Tibial artery (tissue), 4 donors: ENCODE data around the gene APEH.
A peak's percentile ranks its signal among the peaks of the same experiment; 100 is the strongest.

ENCODE experiments used
- DNase-seq, 2 donors: peaks; one replicate each; pipeline ENCODE4 v3.0.0-alpha.2; 2019
- H3K27ac ChIP-seq, 2 donors: fragments of 200-600 bp; sonication (generic) in 1 of 2; 1 replicate in 1 of 2; 2 replicates in 1 of 2; pipeline ENCODE4 v1.5.1; 2018 to 2019; ENCODE audit warnings: mild to moderate bottlenecking in 1 of 2
- H3K27me3 ChIP-seq, 2 donors: fragments of 200-600 bp; sonication (generic) in 1 of 2; one replicate each; pipeline versions ENCODE4 v1.5.1 to v1.6.0; 2016 to 2019
- H3K36me3 ChIP-seq, 3 donors: fragments of 200-600 bp; sonication (generic) in 2 of 3; one replicate each; pipeline ENCODE4 v1.5.1; 2016 to 2019; ENCODE audit warnings: mild to moderate bottlenecking in 2 of 3
- H3K4me1 ChIP-seq, 4 donors: fragments of 200-600 bp; sonication (generic) in 2 of 4; 1 replicate in 3 of 4; 2 replicates in 1 of 4; pipeline ENCODE4 v1.5.1; 2016 to 2019
- H3K4me3 ChIP-seq, 2 donors: fragments of 200-600 bp; sonication (generic) in 1 of 2; 1 replicate in 1 of 2; 2 replicates in 1 of 2; pipeline ENCODE4 v1.5.1; 2018 to 2019; ENCODE audit warnings: mild to moderate bottlenecking in 2 of 2
- H3K9me3 ChIP-seq, 3 donors: fragments of 200-600 bp; sonication (generic) in 1 of 3; one replicate each; pipeline ENCODE4 v1.5.1; 2016 to 2019
- CTCF ChIP-seq, 2 experiments: fragments of 200-600 bp in 1 of 2; fragments of 450-650 bp in 1 of 2; IDR thresholded peaks; one replicate each; pipeline ENCODE4 v1.5.1; 2017 to 2019; ENCODE audit warnings: antibody characterized with exemption in 2 of 2, mild to moderate bottlenecking in 1 of 2, moderate library complexity in 1 of 2
- intact Hi-C: fragments of 100-400 bp; cut with DNase I; formaldehyde crosslinking; loops from one replicate; pipeline ENCODE4 v1.15.0; 2023; ENCODE audit warnings: low total_unique reads

APEH gene

GRCh38 chr3:49721896-49722781, 48.0 kb downstream of the APEH start:
- H3K36me3 ChIP-seq = peaks cover 10 to 45% (median 36%) of the 10 kb centered on the region in 3 donors
- intact Hi-C loops = loop anchor here (10.0 kb wide), 1 partner anchor 63 kb away; the partner anchor contains the start of gene IP6K1
- peak overlapping the region in 1 of 2 donors; percentile 97 for H3K4me3 ChIP-seq
- no peaks in the 10 kb centered on the region for H3K27me3 ChIP-seq
- DNase-seq = peak in 1 of 2 donors; percentile 64
- TF ChIP-seq CTCF (IDR thresholded peaks at IDR 0.05) = no peak
- peaks cover 0 to 45% (median 37%) of the 10 kb centered on the region in 4 donors for H3K4me1 ChIP-seq
- H3K9me3 ChIP-seq = no peaks in the 10 kb centered on the region
- peak overlapping the region; percentile 91 to 95 for H3K27ac ChIP-seq

GRCh38 chr3:49722896-49723295, 48.7 kb downstream of the APEH start:
- TF ChIP-seq CTCF (IDR thresholded peaks at IDR 0.05) = no peak
- H3K4me1 ChIP-seq = peaks cover 0 to 45% (median 37%) of the 10 kb centered on the region in 4 donors
- DNase-seq = peak in 1 of 2 donors; percentile 65
- no peaks in the 10 kb centered on the region for H3K9me3 ChIP-seq
- intact Hi-C loops = loop anchor here (10.0 kb wide), 1 partner anchor 62 kb away; the partner anchor contains the start of gene IP6K1
- H3K4me3 ChIP-seq = peak overlapping the region; percentile 91 to 97
- no peaks in the 10 kb centered on the region for H3K27me3 ChIP-seq
- H3K27ac ChIP-seq = peak overlapping the region; percentile 91 to 95
- H3K36me3 ChIP-seq = peaks cover 18 to 52% (median 43%) of the 10 kb centered on the region in 3 donors

- H3K36me3 ChIP-seq = peaks cover 19 to 56% (median 47%) of the 10 kb centered on the region in 3 donors
- H3K4me1 ChIP-seq = peaks cover 0 to 43% (median 37%) of the 10 kb centered on the region in 4 donors
- H3K9me3 ChIP-seq = no peaks in the 10 kb centered on the region
- DNase-seq = peak; percentile 55 to 78
- intact Hi-C loops = loop anchor here (10.0 kb wide), 1 partner anchor 62 kb away; the partner anchor contains the start of gene IP6K1
- H3K4me3 ChIP-seq = peak overlapping the region; percentile 91 to 97
- no peaks in the 10 kb centered on the region for H3K27me3 ChIP-seq
- peak overlapping the region; percentile 91 to 95 for H3K27ac ChIP-seq
- TF ChIP-seq CTCF (IDR thresholded peaks at IDR 0.05) = no peak
Observed at GRCh38 chr3:49723296-49723627, 49.1 kb downstream of the APEH start.

- peaks cover 0 to 37% (median 32%) of the 10 kb centered on the region in 4 donors for H3K4me1 ChIP-seq
- peak within 1 kb of the TSS; percentile 91 to 95 for H3K27ac ChIP-seq
- no peak for TF ChIP-seq CTCF (IDR thresholded peaks at IDR 0.05)
- intact Hi-C loops = loop anchor here (10.0 kb wide), 1 partner anchor 61 kb away; the partner anchor contains the start of gene IP6K1
- H3K36me3 ChIP-seq = peaks cover 19 to 61% (median 50%) of the 10 kb centered on the region in 3 donors
- H3K9me3 ChIP-seq = no peaks in the 10 kb centered on the region
- peak within 1 kb of the TSS; percentile 91 to 97 for H3K4me3 ChIP-seq
- no peaks in the 10 kb centered on the region for H3K27me3 ChIP-seq
- DNase-seq = peak; percentile 96 to 99
Observed at GRCh38 chr3:49723628-49724551, 49.7 kb downstream of the APEH start, which contains the start of gene GMPPB. Gene GMPPB (minus strand): TSS chr3:49723951. CDS start chr3:49723726, 225 bp downstream.

- Histone ChIP-seq H3K36me3 (peaks cover 19 to 68% (median 51%) of the 10 kb centered on the region in 3 donors), H3K27me3 (no peaks in the 10 kb centered on the region), H3K27ac (peak overlapping the region; percentile 91 to 95), H3K9me3 (no peaks in the 10 kb centered on the region), H3K4me1 (peaks cover 0 to 32% (median 26%) of the 10 kb centered on the region in 4 donors), H3K4me3 (peak overlapping the region; percentile 91 to 97)
- DNase-seq = peak in 1 of 2 donors; percentile 70
- intact Hi-C loops = loop anchor here (10.0 kb wide), 1 partner anchor 60 kb away; the partner anchor contains the start of gene IP6K1
- TF ChIP-seq CTCF (IDR thresholded peaks at IDR 0.05) = no peak
Observed at GRCh38 chr3:49724586-49724985, 50.4 kb downstream of the APEH start.
